ENCODE results near the gene ATG9A.

Gene ATG9A

GRCh38 chr2:219278655-219279150, 49.3 kb upstream of the ATG9A start (continued):
- no peak for TF ChIP-seq REST (tag by site-specific recombination; IDR thresholded peaks at IDR 0.05)
- TF ChIP-seq, protein P1, sequence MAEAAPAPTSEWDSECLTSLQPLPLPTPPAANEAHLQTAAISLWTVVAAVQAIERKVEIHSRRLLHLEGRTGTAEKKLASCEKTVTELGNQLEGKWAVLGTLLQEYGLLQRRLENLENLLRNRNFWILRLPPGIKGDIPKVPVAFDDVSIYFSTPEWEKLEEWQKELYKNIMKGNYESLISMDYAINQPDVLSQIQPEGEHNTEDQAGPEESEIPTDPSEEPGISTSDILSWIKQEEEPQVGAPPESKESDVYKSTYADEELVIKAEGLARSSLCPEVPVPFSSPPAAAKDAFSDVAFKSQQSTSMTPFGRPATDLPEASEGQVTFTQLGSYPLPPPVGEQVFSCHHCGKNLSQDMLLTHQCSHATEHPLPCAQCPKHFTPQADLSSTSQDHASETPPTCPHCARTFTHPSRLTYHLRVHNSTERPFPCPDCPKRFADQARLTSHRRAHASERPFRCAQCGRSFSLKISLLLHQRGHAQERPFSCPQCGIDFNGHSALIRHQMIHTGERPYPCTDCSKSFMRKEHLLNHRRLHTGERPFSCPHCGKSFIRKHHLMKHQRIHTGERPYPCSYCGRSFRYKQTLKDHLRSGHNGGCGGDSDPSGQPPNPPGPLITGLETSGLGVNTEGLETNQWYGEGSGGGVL (tag by site-specific recombination; IDR thresholded peaks at IDR 0.05) = peak; percentile 95
- TF ChIP-seq ZNF837 (tag by site-specific recombination; IDR thresholded peaks at IDR 0.05) = no peak
- no peak for TF ChIP-seq ZNF623 (tag by site-specific recombination; IDR thresholded peaks at IDR 0.05)
- TF ChIP-seq ZSCAN23 (tag by site-specific recombination; IDR thresholded peaks at IDR 0.05) = no peak
- TF ChIP-seq ZNF354C (tag by site-specific recombination; IDR thresholded peaks at IDR 0.05; ENCODE audit: borderline replicate concordance, low read depth) = no peak
- TF ChIP-seq ZNF544 (tag by site-specific recombination; IDR thresholded peaks at IDR 0.05) = no peak
- no peak for TF ChIP-seq ZNF362 (tag by site-specific recombination; IDR thresholded peaks at IDR 0.05)
- no peak for TF ChIP-seq ZNF580 (tag by site-specific recombination; IDR thresholded peaks at IDR 0.05)
- TF ChIP-seq ZNF600 (tag by site-specific recombination; IDR thresholded peaks at IDR 0.05) = peak; percentile 30; the same call in 1 of the 2 replicates
- TF ChIP-seq ZBTB8A (tag by site-specific recombination; IDR thresholded peaks at IDR 0.05) = no peak
- TF ChIP-seq ZNF274 (IDR thresholded peaks at IDR 0.05; ENCODE audit: low read length) = no peak
- no peak for TF ChIP-seq ZNF274 (tag by site-specific recombination; IDR thresholded peaks at IDR 0.05; ENCODE audit: borderline replicate concordance)

DNA sequence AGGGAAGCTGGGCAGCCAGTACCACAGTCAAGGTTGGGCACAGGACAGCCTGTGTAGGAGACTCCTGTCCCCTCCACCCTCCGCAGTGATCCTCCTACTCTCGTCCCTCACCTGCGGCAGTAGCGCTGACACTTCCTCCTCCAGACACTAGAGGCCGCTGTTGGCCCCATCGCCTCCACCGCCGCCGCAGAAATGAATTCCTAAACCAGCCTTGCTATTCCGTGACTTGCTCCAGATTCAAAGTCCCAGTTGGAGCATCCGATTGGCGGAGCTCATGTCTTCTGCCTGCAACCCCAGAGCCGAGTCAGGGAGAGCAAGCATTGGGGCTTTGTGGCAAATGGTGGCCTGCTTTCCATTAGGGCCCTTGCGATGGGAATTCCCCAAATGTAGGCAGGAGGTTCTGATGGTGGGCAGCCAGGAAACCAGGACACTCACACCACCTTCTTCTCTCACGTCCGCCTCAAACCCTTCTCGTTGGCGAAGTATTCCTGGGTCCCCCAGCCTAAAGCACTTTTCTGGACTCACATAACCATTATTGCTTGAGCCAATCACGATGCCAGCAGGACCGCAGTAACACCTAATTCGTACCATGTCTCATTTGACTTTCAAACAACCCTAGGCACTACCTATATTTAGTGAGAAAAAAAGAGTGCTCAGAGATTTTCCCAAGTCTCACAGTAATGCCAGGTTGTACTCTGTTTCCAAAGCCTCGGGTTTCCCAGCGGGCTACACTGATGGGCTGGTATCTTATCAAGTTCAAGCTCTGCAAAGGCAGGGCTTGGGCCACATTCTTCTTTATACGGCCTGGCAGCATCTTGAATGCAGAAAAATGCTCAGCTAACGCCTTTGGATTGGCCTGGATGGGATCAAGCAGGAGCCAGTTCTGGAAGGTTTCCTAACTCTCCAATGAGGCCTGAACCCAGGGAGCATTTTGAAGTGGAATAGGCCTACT, 48.5 kb upstream of the ATG9A start:
- peaks cover 6% of the 10 kb centered on the region for H3K4me1 ChIP-seq (ENCODE audit: control insufficient read depth, insufficient read depth, low read length)
- CTCF ChIA-PET = interaction anchor here (0.6 to 15.0 kb wide), 42 partner anchors 9 to 1007 kb away, joined by 3 to 297 read pairs (median 4); partner anchors contain the start of genes ANKZF1, ATG9A, DNPEP and GLB1L
- H3K4me3 ChIP-seq (ENCODE audit: low read depth, low read length) = no peak overlapping the region
- H3K9me3 ChIP-seq (ENCODE audit: control insufficient read depth, insufficient read depth, low read depth, low read length) = no peaks in the 10 kb centered on the region
- peak overlapping the region; percentile 45; the same call in 1 of the 2 replicates for H3K27ac ChIP-seq (ENCODE audit: extremely low read depth, low read depth, low read length)
- H3K36me3 ChIP-seq (ENCODE audit: control insufficient read depth in 2 of 2, insufficient read depth in 1 of 2, low read length in 2 of 2) = peaks cover 0 to 28% of the 10 kb centered on the region in 2 experiments; a peak in 1 of 3 replicates
- POLR2A ChIA-PET = interaction anchor here (0.6 to 1.8 kb wide), 16 partner anchors 14 to 102 kb away, joined by 3 to 18 read pairs (median 6); partner anchors contain the start of genes ANKZF1, ATG9A, CNPPD1 and GLB1L
- TF ChIP-seq, protein P2, sequence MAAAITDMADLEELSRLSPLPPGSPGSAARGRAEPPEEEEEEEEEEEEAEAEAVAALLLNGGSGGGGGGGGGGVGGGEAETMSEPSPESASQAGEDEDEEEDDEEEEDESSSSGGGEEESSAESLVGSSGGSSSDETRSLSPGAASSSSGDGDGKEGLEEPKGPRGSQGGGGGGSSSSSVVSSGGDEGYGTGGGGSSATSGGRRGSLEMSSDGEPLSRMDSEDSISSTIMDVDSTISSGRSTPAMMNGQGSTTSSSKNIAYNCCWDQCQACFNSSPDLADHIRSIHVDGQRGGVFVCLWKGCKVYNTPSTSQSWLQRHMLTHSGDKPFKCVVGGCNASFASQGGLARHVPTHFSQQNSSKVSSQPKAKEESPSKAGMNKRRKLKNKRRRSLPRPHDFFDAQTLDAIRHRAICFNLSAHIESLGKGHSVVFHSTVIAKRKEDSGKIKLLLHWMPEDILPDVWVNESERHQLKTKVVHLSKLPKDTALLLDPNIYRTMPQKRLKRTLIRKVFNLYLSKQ (tag by site-specific recombination; IDR thresholded peaks at IDR 0.05; ENCODE audit: borderline replicate concordance) = no peak
- TF ChIP-seq, protein P3, sequence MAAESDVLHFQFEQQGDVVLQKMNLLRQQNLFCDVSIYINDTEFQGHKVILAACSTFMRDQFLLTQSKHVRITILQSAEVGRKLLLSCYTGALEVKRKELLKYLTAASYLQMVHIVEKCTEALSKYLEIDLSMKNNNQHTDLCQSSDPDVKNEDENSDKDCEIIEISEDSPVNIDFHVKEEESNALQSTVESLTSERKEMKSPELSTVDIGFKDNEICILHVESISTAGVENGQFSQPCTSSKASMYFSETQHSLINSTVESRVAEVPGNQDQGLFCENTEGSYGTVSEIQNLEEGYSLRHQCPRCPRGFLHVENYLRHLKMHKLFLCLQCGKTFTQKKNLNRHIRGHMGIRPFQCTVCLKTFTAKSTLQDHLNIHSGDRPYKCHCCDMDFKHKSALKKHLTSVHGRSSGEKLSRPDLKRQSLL (tag by site-specific recombination; IDR thresholded peaks at IDR 0.05) = no peak
- TF ChIP-seq ZNF837 (tag by site-specific recombination; IDR thresholded peaks at IDR 0.05) (no peak), ZSCAN4 (tag by site-specific recombination; IDR thresholded peaks at IDR 0.05) (no peak), ZNF366 (tag by site-specific recombination; conservative IDR thresholded peaks at IDR 0.05) (0 out of 2 replicates have a peak, but pooled peaks have one; percentile 17), ZFHX2 (tag by site-specific recombination; conservative IDR thresholded peaks at IDR 0.05) (peak; percentile 63), ZNF654 (tag by site-specific recombination; IDR thresholded peaks at IDR 0.05; ENCODE audit: low read depth) (peak; percentile 58), ZBTB1 (tag by site-specific recombination; IDR thresholded peaks at IDR 0.05) (no peak)
- TF ChIP-seq, protein P4, sequence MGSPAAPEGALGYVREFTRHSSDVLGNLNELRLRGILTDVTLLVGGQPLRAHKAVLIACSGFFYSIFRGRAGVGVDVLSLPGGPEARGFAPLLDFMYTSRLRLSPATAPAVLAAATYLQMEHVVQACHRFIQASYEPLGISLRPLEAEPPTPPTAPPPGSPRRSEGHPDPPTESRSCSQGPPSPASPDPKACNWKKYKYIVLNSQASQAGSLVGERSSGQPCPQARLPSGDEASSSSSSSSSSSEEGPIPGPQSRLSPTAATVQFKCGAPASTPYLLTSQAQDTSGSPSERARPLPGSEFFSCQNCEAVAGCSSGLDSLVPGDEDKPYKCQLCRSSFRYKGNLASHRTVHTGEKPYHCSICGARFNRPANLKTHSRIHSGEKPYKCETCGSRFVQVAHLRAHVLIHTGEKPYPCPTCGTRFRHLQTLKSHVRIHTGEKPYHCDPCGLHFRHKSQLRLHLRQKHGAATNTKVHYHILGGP (tag by site-specific recombination; IDR thresholded peaks at IDR 0.05) = no peak

Data from HEK293 (cell line).